ENCODE measurements around the gene CHSY1. TPM values are rescaled to one million over a fixed set of nuclear protein-coding genes. Genes with fewer than 3 reads are reported as not detected.

Gene CHSY1, protein sequence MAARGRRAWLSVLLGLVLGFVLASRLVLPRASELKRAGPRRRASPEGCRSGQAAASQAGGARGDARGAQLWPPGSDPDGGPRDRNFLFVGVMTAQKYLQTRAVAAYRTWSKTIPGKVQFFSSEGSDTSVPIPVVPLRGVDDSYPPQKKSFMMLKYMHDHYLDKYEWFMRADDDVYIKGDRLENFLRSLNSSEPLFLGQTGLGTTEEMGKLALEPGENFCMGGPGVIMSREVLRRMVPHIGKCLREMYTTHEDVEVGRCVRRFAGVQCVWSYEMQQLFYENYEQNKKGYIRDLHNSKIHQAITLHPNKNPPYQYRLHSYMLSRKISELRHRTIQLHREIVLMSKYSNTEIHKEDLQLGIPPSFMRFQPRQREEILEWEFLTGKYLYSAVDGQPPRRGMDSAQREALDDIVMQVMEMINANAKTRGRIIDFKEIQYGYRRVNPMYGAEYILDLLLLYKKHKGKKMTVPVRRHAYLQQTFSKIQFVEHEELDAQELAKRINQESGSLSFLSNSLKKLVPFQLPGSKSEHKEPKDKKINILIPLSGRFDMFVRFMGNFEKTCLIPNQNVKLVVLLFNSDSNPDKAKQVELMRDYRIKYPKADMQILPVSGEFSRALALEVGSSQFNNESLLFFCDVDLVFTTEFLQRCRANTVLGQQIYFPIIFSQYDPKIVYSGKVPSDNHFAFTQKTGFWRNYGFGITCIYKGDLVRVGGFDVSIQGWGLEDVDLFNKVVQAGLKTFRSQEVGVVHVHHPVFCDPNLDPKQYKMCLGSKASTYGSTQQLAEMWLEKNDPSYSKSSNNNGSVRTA
- total RNA-seq (10 to 100 TPM; 10.8 to 17.7 (median 14.8) TPM), total RNA-seq (22.6 to 831 (median 40.1) reads per million in 29 experiments)
- 16.1 TPM for total RNA-seq (2013)

- H3K9me3 ChIP-seq: no peaks in the 10 kb centered on the region
- Mint-ChIP-seq H3K4me1 (peaks cover 34 to 43% (median 42%) of the 10 kb centered on the region in 3 donors), H3K36me3 (no peaks in the 10 kb centered on the region), H3K4me3 (peak within 1 kb of the TSS; percentile 92 to 93 (median 93)), H3K27ac (peak within 1 kb of the TSS; percentile 85 to 89), H3K27me3 (peaks cover 0 to 1% of the 10 kb centered on the region in 2 donors), H3K9me3 (no peaks in the 10 kb centered on the region)
- H3K4me1 ChIP-seq (ENCODE audit: control insufficient read depth in 1 of 2, extremely low read depth in 1 of 2, insufficient read depth in 2 of 2, low read length in 2 of 2): peaks cover 6 to 28% of the 10 kb centered on the region in 2 experiments
- ATAC-seq (replicated peaks in 1 of 4) (peak; percentile 76 to 85 (median 82)), DNase-seq (peak; percentile 61 to 91 (median 75))
- no peaks in the 10 kb centered on the region for H3K27me3 ChIP-seq (replicated peaks in 1 of 2; ENCODE audit: control insufficient read depth in 2 of 2, extremely low read depth in 1 of 2, insufficient read depth in 2 of 2, low read length in 1 of 2)
- no peaks in the 10 kb centered on the region for H3K36me3 ChIP-seq (ENCODE audit: control insufficient read depth in 2 of 2, extremely low read depth in 1 of 2, insufficient read depth in 1 of 2, low read length in 1 of 2)
- no peak within 1 kb of the TSS for H3K27ac ChIP-seq (ENCODE audit: low read length)
- ChIA-PET CTCF (interaction anchor here (0.7 to 1.4 kb wide), 8 partner anchors 9 to 244 kb away, joined by 3 to 8 read pairs (median 5); no protein-coding TSS in a partner anchor), POLR2A (interaction anchor here (0.6 to 1.1 kb wide), 6 partner anchors 10 to 116 kb away, joined by 3 to 9 read pairs (median 4); no protein-coding TSS in a partner anchor)
- H3K4me3 ChIP-seq (ENCODE audit: control insufficient read depth in 1 of 2, extremely low read depth in 1 of 2, low read length in 1 of 2): peak within 1 kb of the TSS; percentile 62 to 76
- under 1% methylated on average over 100 of the region's 108 CpGs for WGBS (ENCODE audit: insufficient coverage)
Observed at GRCh38 chr15:101251830-101252820, at the start of gene CHSY1. Gene CHSY1 (minus strand): TSS chr15:101252048. CDS start chr15:101251456, 592 bp downstream.

DNA sequence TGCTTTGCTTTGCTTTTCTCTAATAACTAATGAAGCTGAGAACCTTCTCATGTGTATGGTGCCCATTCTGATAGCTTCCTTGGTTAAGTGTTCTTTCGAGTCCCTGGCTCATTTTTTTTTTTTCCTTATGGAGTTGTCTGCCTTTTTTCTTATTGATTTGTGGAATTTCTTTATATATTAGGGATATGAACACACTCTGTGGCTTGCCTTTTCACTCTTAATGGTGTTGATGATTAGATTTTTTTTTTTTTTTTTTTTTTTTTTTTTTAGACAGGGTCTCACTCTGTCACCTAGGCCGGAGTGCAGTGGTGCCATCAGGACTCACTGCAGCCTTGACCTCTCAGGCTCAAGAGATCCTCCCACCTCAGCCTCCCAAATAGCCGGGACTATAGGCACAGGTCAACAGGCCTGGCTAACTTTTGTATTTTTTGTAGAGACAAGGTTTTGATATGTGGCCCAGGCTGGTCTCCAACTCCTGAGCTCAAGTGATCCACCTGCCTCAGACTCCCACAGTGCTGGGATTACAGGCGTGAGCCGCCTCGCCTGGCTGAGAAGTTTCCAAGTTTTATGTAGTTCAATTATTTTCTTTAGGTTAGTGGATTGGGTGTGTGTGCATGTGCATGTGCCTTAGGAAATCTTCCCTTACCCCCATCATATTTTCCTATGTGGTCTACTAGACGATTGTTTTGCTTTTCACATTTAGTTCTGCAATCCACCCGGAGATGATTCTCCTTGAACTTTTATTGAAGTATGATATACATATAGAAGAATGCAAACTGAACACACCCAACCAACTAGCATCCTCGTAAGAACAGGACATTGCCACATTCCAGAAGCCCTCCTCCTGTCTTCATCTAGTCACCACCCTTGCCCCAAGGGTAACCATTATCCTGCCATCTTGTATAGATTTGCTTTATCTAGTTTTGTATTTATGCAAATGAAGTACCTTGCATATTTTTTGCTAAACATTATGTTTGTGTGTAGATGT lies 44.9 kb upstream of the CHSY1 start:
- no peak overlapping the region for H3K27ac Mint-ChIP-seq
- H3K36me3 ChIP-seq (ENCODE audit: control insufficient read depth in 2 of 2, extremely low read depth in 1 of 2, insufficient read depth in 1 of 2, low read length in 1 of 2): no peaks in the 10 kb centered on the region
- ChIA-PET POLR2A (interaction anchor here in 1 of 2 donors (0.7 kb wide), 1 partner anchor 345 kb away, joined by 4 read pairs; no protein-coding TSS in a partner anchor), CTCF (interaction anchor here (0.7 to 5.3 kb wide), 6 partner anchors 8 to 350 kb away, joined by 4 to 27 read pairs (median 8); no protein-coding TSS in a partner anchor)
- no CpG with 5 or more reads among the region's 9 CpGs for WGBS (ENCODE audit: insufficient coverage)
- DNase-seq (no peak), ATAC-seq (replicated peaks in 1 of 4) (no peak)
- no peak overlapping the region for H3K4me3 ChIP-seq (ENCODE audit: control insufficient read depth in 1 of 2, extremely low read depth in 1 of 2, low read length in 1 of 2)
- H3K36me3 Mint-ChIP-seq: peaks cover 5% of the 10 kb centered on the region
- no peaks in the 10 kb centered on the region for H3K9me3 Mint-ChIP-seq
- H3K27ac ChIP-seq (ENCODE audit: low read length): no peak overlapping the region
- H3K4me1 Mint-ChIP-seq: peaks cover 36 to 39% (median 37%) of the 10 kb centered on the region in 3 donors
- peak overlapping the region; percentile 94 to 98 (median 96) for H3K4me3 Mint-ChIP-seq
- peaks cover 19 to 21% of the 10 kb centered on the region in 2 experiments for H3K4me1 ChIP-seq (ENCODE audit: control insufficient read depth in 1 of 2, extremely low read depth in 1 of 2, insufficient read depth in 2 of 2, low read length in 2 of 2)
- H3K9me3 ChIP-seq: no peaks in the 10 kb centered on the region
- H3K27me3 ChIP-seq (replicated peaks in 1 of 2; ENCODE audit: control insufficient read depth in 2 of 2, extremely low read depth in 1 of 2, insufficient read depth in 2 of 2, low read length in 1 of 2): no peaks in the 10 kb centered on the region
- no peaks in the 10 kb centered on the region for H3K27me3 Mint-ChIP-seq

DNA sequence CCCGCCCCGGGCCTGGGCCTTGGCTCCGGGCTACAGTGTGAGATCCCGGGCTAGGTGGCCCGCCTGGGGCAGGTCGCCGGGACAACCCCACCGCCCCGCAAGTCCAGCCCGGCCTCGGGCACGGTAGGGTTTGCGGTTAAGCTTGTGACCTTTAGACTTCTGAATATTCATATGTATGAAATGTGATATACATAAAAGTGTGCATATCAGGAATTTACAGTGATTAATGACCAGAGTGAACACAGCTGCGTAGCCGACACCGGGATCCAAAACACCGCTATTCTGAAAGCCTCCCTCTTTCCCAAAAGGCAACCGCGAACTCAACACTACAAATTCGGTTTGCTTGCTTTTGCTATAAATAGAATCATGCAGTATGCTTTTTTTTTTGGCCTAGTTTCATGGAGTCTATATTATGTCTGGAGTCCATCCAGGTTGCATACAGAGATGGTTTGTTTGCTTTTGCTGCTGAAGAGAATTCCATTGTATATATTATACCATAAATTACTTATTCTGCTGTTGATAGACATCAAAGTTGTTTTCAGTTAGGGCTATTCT lies 43.8 kb upstream of the CHSY1 start:
- H3K4me1 Mint-ChIP-seq: peaks cover 41 to 45% (median 44%) of the 10 kb centered on the region in 3 donors

GRCh38 chr15:101294731-101295606 lies 43.1 kb upstream of the CHSY1 start, which contains the start of gene SNRPA1:
Gene SNRPA1 (minus strand): TSS chr15:101295248. CDS start chr15:101295178, 70 bp downstream.
- peak; percentile 91 to 98 (median 96) for DNase-seq
- no peaks in the 10 kb centered on the region for H3K9me3 ChIP-seq

More for the DNA sequence above, 43.8 kb upstream of the CHSY1 start:
- no peaks in the 10 kb centered on the region for H3K9me3 Mint-ChIP-seq
- Histone ChIP-seq H3K27ac (ENCODE audit: low read length) (peak overlapping the region; percentile 82), H3K4me3 (ENCODE audit: control insufficient read depth in 1 of 2, extremely low read depth in 1 of 2, low read length in 1 of 2) (peak overlapping the region; percentile 77 to 96), H3K4me1 (ENCODE audit: control insufficient read depth in 1 of 2, extremely low read depth in 1 of 2, insufficient read depth in 2 of 2, low read length in 2 of 2) (peaks cover 19 to 23% of the 10 kb centered on the region in 2 experiments), H3K36me3 (ENCODE audit: control insufficient read depth in 2 of 2, extremely low read depth in 1 of 2, insufficient read depth in 1 of 2, low read length in 1 of 2) (no peaks in the 10 kb centered on the region), H3K9me3 (no peaks in the 10 kb centered on the region), H3K27me3 (replicated peaks in 1 of 2; ENCODE audit: control insufficient read depth in 2 of 2, extremely low read depth in 1 of 2, insufficient read depth in 2 of 2, low read length in 1 of 2) (no peaks in the 10 kb centered on the region)
- DNase-seq (no peak), ATAC-seq (replicated peaks in 1 of 4) (no peak)
- ChIA-PET POLR2A (interaction anchor here in 1 of 2 donors (0.7 kb wide), 1 partner anchor 346 kb away, joined by 4 read pairs; no protein-coding TSS in a partner anchor), CTCF (interaction anchor here (0.7 to 5.3 kb wide), 6 partner anchors 11 to 353 kb away, joined by 3 to 27 read pairs (median 7); no protein-coding TSS in a partner anchor)
- H3K27ac Mint-ChIP-seq: peak overlapping the region; percentile 87 to 91
- no peaks in the 10 kb centered on the region for H3K27me3 Mint-ChIP-seq
- peaks cover 8% of the 10 kb centered on the region for H3K36me3 Mint-ChIP-seq
- H3K4me3 Mint-ChIP-seq: peak overlapping the region; percentile 94 to 98 (median 96)
- 5% methylated on average over 4 of the region's 20 CpGs for WGBS (ENCODE audit: insufficient coverage)

More at GRCh38 chr15:101294731-101295606, 43.1 kb upstream of the CHSY1 start, which contains the start of gene SNRPA1:
- peak within 1 kb of the TSS; percentile 77 to 96 for H3K4me3 ChIP-seq (ENCODE audit: control insufficient read depth in 1 of 2, extremely low read depth in 1 of 2, low read length in 1 of 2)
- WGBS (ENCODE audit: insufficient coverage): under 1% methylated on average over 85 of the region's 87 CpGs
- peaks cover 41 to 51% (median 48%) of the 10 kb centered on the region in 3 donors for H3K4me1 Mint-ChIP-seq
- H3K27ac Mint-ChIP-seq: peak within 1 kb of the TSS; percentile 94
- no peaks in the 10 kb centered on the region for H3K27me3 Mint-ChIP-seq
- H3K4me3 Mint-ChIP-seq: peak within 1 kb of the TSS; percentile 94 to 98 (median 96)
- ATAC-seq (replicated peaks in 1 of 4): peak; percentile 81 to 85 (median 84)
- CTCF ChIA-PET: interaction anchor here (0.8 to 5.3 kb wide), 7 partner anchors 10 to 354 kb away, joined by 3 to 27 read pairs (median 3); no protein-coding TSS in a partner anchor
- peak within 1 kb of the TSS; percentile 95 for H3K27ac ChIP-seq (ENCODE audit: low read length)
- H3K4me1 ChIP-seq (ENCODE audit: control insufficient read depth in 1 of 2, extremely low read depth in 1 of 2, insufficient read depth in 2 of 2, low read length in 2 of 2): peaks cover 19 to 23% of the 10 kb centered on the region in 2 experiments
- peaks cover 0 to 5% of the 10 kb centered on the region in 2 donors for H3K36me3 ChIP-seq (ENCODE audit: control insufficient read depth in 2 of 2, extremely low read depth in 1 of 2, insufficient read depth in 1 of 2, low read length in 1 of 2)
- H3K9me3 Mint-ChIP-seq: no peaks in the 10 kb centered on the region
- H3K36me3 Mint-ChIP-seq: peaks cover 13% of the 10 kb centered on the region
- POLR2A ChIA-PET: interaction anchor here in 1 of 2 donors (0.6 to 1.1 kb wide), 4 partner anchors 15 to 427 kb away, joined by 3 to 4 read pairs (median 3); no protein-coding TSS in a partner anchor
- no peaks in the 10 kb centered on the region for H3K27me3 ChIP-seq (replicated peaks in 1 of 2; ENCODE audit: control insufficient read depth in 2 of 2, extremely low read depth in 1 of 2, insufficient read depth in 2 of 2, low read length in 1 of 2)
